Stomach smooth muscle (tissue), 2 donors: ENCODE measurements around the gene THBD.

ENCODE experiments used
- H3K27ac ChIP-seq: one replicate; pipeline ENCODE4 v1.7.0; 2013; ENCODE audit warnings: mild to moderate bottlenecking, low read length, inconsistent platforms
- H3K27me3 ChIP-seq, 2 donors: one replicate each; pipeline ENCODE4 v1.7.0; 2013; ENCODE audit warnings: low read length in 2 of 2; ENCODE audit not compliant: insufficient read depth in 2 of 2, control insufficient read depth in 1 of 2
- H3K36me3 ChIP-seq, 2 donors: one replicate each; pipeline ENCODE4 v1.7.0; 2013; ENCODE audit warnings: low read length in 2 of 2; ENCODE audit not compliant: control insufficient read depth in 2 of 2, insufficient read depth in 2 of 2
- H3K4me1 ChIP-seq: one replicate; pipeline ENCODE4 v1.7.0; 2013; ENCODE audit warnings: low read length; ENCODE audit not compliant: control insufficient read depth, insufficient read depth
- H3K4me3 ChIP-seq, 2 donors: one replicate each; pipeline ENCODE4 v1.7.0; 2013; ENCODE audit warnings: low read length in 2 of 2
- H3K9ac ChIP-seq, 2 donors: one replicate each; pipeline ENCODE4 v1.7.0; 2013; ENCODE audit warnings: low read length in 2 of 2, mild to moderate bottlenecking in 1 of 2
- H3K9me3 ChIP-seq, 2 donors: one replicate each; pipeline ENCODE4 v1.7.0; 2013; ENCODE audit warnings: low read length in 2 of 2; ENCODE audit not compliant: control insufficient read depth in 2 of 2
- donor health status: healthy.
- donor health status: Pancreatic carcinoma.

Gene THBD

DNA sequence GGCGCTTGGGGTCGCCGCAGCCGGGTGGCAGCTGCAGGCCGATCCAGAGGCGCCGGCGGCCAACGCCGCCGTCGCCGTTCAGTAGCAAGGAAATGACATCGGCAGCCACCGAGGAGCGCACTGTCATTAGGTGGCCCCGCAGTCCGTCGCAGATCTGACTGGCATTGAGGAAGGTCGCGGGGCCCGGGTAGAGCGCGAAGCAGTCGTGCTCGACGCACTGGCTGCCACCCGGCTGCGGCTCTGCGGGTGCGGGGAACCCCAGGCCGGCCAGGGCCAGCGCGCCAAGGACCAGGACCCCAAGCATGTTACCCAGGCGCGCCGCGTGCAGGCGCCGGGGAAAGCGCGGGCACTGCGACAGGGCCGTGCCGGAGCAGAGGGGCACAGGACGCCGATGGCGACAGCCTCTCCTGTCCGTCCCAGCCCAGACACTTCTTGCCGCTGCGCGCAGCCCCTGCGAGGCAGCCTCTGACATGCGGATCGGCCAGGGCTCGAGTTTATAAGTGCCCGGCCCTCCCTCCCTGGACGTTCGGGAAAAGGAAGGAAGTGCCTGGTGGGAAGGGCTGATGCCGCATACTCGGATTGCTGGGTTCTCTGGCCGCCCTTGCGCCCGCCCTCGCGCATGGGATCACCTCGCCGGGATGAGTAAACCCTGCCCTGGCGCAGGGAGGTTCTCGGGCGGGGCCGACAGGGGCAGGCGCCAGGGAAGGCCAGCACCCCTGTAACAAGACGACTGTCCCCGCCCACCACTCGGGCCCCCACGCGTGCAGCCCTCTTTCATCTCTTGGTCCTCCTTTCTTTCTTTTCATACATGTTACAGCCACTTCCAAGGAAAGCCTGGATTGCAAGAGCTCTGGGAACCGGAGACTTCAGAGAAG is at the start of gene THBD:
Gene THBD, minus strand, starts transcription at position 472 of the 875 bp plus-strand sequence. Its CDS starts 168 bp downstream, at position 304.
- Histone ChIP-seq H3K4me3 (peak within 1 kb of the TSS; percentile 66 to 76), H3K36me3 (no peaks in the 10 kb centered on the region), H3K9me3 (no peaks in the 10 kb centered on the region), H3K9ac (peak within 1 kb of the TSS; percentile 13 to 53), H3K27ac (peak within 1 kb of the TSS; percentile 58), H3K4me1 (peaks cover 40% of the 10 kb centered on the region), H3K27me3 (peaks cover 27 to 66% of the 10 kb centered on the region in 2 donors)

GRCh38 chr20:23097636-23098580 is 48.4 kb upstream of the THBD start:
- Histone ChIP-seq H3K36me3 (no peaks in the 10 kb centered on the region), H3K4me3 (no peak overlapping the region), H3K27me3 (no peaks in the 10 kb centered on the region), H3K9me3 (no peaks in the 10 kb centered on the region), H3K9ac (no peak overlapping the region), H3K27ac (no peak overlapping the region), H3K4me1 (peaks cover 5% of the 10 kb centered on the region)

DNA sequence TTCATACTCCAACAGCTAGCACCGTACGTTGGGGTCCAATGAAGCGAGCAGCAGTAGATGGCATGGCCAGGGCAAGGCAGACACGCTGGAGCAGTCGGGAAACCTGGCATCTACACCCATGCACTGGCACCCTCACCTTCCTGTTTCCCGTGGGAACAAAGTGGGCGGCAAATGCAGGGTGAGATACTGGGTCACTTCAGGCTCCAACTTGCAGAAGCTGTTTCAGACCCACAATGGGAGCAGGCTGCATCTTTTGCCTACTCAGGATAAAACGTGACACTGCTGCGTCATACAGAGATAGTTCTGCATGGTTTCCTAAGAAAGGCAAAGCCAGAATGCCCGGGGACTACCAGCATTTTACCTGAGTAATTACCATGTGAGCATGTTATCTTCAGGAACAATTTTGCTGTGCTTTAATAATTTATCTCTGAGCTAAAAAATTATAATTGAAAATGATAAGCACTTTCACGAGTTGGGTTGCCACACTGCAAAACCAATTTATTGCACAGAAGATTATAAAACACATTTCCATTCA is 47.6 kb upstream of the THBD start:
- no peak overlapping the region for H3K9ac ChIP-seq
- H3K36me3 ChIP-seq = no peaks in the 10 kb centered on the region
- H3K27ac ChIP-seq = no peak overlapping the region
- no peaks in the 10 kb centered on the region for H3K9me3 ChIP-seq
- H3K4me3 ChIP-seq = no peak overlapping the region
- H3K4me1 ChIP-seq = peaks cover 5% of the 10 kb centered on the region
- no peaks in the 10 kb centered on the region for H3K27me3 ChIP-seq

DNA sequence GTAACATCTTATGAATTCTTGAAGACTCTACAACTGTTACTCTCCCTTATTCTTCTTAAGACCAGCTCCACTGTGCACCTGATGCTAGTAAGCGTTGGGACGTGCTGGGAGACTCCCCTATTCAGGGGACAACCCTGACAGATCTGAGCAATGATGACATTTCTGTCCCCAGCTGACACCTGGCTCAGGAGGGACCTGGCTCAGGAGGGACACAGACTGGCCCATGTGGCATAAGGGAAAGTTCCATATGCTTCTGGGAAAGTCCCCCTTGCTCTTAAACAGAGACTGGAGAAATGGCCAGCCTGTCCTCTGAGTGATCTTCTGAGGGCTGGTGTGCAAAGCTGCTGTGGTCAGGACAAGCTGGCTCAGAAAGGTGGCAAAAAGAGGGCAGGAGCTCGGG is 46.6 kb upstream of the THBD start:
- Histone ChIP-seq H3K36me3 (no peaks in the 10 kb centered on the region), H3K9ac (no peak overlapping the region), H3K27ac (no peak overlapping the region), H3K4me1 (peaks cover 10% of the 10 kb centered on the region), H3K4me3 (no peak overlapping the region), H3K27me3 (no peaks in the 10 kb centered on the region), H3K9me3 (no peaks in the 10 kb centered on the region)

GRCh38 chr20:23095499-23095898 is 46.0 kb upstream of the THBD start:
- H3K4me1 ChIP-seq = peaks cover 10% of the 10 kb centered on the region
- no peak overlapping the region for H3K9ac ChIP-seq
- no peaks in the 10 kb centered on the region for H3K9me3 ChIP-seq
- H3K36me3 ChIP-seq = no peaks in the 10 kb centered on the region
- H3K4me3 ChIP-seq = no peak overlapping the region
- H3K27ac ChIP-seq = no peak overlapping the region
- no peaks in the 10 kb centered on the region for H3K27me3 ChIP-seq

- H3K27ac ChIP-seq = no peak overlapping the region
- no peaks in the 10 kb centered on the region for H3K9me3 ChIP-seq
- H3K4me3 ChIP-seq = no peak overlapping the region
- no peaks in the 10 kb centered on the region for H3K36me3 ChIP-seq
- H3K27me3 ChIP-seq = no peaks in the 10 kb centered on the region
- H3K9ac ChIP-seq = no peak overlapping the region
- H3K4me1 ChIP-seq = peaks cover 9% of the 10 kb centered on the region
Observed at GRCh38 chr20:23094927-23095326, 45.5 kb upstream of the THBD start.

GRCh38 chr20:23094213-23094896 is 44.9 kb upstream of the THBD start:
- Histone ChIP-seq H3K4me1 (peaks cover 7% of the 10 kb centered on the region), H3K4me3 (no peak overlapping the region), H3K36me3 (no peaks in the 10 kb centered on the region), H3K9ac (no peak overlapping the region), H3K27me3 (no peaks in the 10 kb centered on the region), H3K9me3 (no peaks in the 10 kb centered on the region), H3K27ac (no peak overlapping the region)

DNA sequence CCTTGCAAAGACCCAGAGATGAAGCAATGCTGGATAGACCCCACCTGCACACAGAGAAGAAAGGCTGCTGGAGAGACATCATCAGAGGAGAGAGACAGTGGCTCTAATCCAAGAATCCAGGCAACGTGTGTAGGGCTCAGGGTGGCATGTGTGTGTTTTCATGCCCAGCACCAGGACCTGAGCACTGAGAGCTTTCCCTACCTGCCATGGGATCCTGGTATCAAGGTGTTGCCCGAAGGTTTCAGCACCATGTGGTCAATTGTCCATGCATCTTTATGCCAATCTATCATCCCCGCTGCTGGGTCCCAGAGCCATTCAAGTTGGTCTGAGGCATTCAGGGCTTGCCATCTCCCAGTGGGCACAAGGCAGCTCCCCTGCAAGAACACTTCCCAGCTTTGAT is 44.1 kb upstream of the THBD start:
- Histone ChIP-seq H3K4me3 (no peak overlapping the region), H3K9ac (no peak overlapping the region), H3K27ac (no peak overlapping the region), H3K27me3 (no peaks in the 10 kb centered on the region), H3K36me3 (no peaks in the 10 kb centered on the region), H3K9me3 (no peaks in the 10 kb centered on the region), H3K4me1 (peaks cover 7% of the 10 kb centered on the region)

- H3K27me3 ChIP-seq = no peaks in the 10 kb centered on the region
- no peak overlapping the region for H3K4me3 ChIP-seq
- no peak overlapping the region for H3K9ac ChIP-seq
- H3K9me3 ChIP-seq = no peaks in the 10 kb centered on the region
- no peak overlapping the region for H3K27ac ChIP-seq
- no peaks in the 10 kb centered on the region for H3K36me3 ChIP-seq
- peaks cover 7% of the 10 kb centered on the region for H3K4me1 ChIP-seq
Observed at GRCh38 chr20:23092861-23093495, 43.5 kb upstream of the THBD start.

DNA sequence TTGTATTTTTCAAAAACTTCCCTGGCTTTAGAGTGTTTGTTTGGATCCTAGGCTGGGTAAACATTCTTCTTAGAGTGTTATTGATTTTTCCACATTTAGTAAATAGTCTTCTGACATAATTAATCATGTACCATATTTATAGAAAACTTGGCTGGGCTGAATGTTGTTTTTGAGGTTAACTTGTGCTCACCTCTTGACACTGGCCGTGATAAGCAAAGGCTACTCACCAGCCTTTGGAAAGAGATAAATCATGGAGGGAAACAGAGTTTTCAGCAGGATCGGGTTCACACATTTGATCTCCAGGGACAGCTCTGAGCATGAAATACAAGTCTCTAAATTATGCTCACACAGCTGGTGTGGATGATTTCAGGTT is 42.9 kb upstream of the THBD start:
- Histone ChIP-seq H3K9ac (no peak overlapping the region), H3K27me3 (no peaks in the 10 kb centered on the region), H3K27ac (no peak overlapping the region), H3K4me3 (no peak overlapping the region), H3K4me1 (peaks cover 8% of the 10 kb centered on the region), H3K9me3 (no peaks in the 10 kb centered on the region), H3K36me3 (no peaks in the 10 kb centered on the region)
